Hematopoietic multipotent progenitor cell treated with erythropoietin and hydrocortisone succinate and interleukin-3 and kit ligand, for 4 days (in vitro differentiated cells): Measurements from ENCODE around the gene RELA.
"Not testable (repeated sequence)": the region's sequence is repeated elsewhere in the genome, so short reads cannot be mapped to it uniquely, and the experiment has no call there.

Experiments used
- DNase-seq: peaks from one replicate; pipeline ENCODE4 v3.0.0-alpha.2; 2015

RELA gene

GRCh38 chr11:65646958-65647701, 15.6 kb downstream of the RELA start:
- DNase-seq, result no peak

GRCh38 chr11:65646288-65646957, 16.3 kb downstream of the RELA start:
- no peak for DNase-seq

GRCh38 chr11:65645710-65646109, 17.0 kb downstream of the RELA start:
- DNase-seq, result no peak

DNA sequence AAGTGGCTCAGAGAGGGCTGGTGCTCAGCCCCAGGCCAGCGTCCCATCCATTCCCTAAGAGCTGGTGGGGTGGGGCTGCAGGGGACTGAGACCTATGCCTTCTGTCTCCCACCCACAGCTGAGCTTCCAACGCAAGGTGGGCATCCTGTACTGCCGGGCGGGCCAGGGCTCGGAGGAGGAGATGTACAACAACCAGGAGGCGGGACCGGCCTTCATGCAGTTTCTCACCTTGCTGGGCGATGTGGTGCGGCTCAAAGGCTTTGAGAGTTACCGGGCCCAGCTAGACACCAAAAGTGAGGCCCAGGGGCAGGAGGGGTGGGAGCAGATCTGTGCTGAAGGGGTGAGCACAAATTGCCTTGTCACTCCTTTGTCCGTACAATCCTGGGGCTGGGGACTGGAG, 17.9 kb downstream of the RELA start:
- DNase-seq, result no peak

DNA sequence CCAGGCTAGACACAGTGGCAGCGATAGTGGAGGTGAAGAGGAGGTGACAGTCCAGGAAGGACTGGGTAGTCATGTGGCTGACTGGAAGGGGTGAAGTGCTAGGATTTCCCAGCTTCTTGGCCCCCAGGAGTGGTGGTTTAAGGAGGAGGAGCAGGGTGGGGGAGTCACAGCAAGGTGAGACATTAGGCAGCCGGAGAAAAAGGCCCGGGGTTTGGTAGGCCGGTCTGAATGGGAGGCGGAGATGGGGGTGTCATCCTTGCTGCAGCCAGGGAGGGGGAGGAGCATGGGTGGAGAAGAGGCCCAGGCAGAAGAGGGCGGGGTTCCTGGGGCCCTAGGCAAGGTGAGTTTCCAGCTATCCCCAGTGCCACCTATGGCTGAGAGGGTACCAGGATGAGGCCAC, 18.7 kb downstream of the RELA start:
- DNase-seq, result no peak

- peak; percentile 57 for DNase-seq
Observed at GRCh38 chr11:65642014-65642671, 20.6 kb downstream of the RELA start.

DNA sequence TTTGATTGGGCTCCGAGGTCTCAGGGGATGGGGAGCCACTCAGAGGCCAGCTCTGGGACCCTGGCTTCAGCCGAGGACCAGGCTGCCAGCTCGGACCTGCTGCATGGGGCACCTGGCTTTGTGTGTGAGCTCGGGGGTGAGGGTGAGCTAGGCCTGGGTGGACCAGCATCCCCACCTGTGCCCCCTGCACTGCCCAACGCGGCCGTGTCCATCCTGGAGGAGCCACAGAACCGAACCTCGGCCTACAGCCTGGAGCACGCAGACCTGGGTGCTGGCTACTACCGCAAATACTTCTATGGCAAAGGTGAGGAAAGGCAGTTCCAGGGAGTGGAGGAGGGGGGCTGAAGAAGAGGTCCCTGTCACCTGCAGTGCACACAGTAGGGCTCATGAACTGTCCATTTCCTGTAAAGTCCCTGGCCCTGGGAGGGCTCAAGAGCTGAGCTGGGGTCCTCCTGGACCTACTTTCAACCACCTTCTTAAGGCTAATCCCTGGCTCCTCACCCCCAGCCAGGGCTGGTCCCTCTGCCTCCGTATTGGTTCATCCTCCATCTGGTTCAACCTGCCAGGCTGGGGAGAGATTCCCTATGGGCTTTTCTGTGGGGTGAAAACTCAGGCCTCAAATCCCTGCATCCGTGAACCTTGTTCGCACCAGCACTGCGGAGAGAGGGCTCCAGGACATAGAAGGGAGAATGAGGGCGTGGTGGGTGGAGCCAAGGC, 21.3 kb downstream of the RELA start:
- no peak for DNase-seq

- peak; percentile 91 for DNase-seq
Observed at GRCh38 chr11:65640483-65641296, 22.0 kb downstream of the RELA start.

DNA sequence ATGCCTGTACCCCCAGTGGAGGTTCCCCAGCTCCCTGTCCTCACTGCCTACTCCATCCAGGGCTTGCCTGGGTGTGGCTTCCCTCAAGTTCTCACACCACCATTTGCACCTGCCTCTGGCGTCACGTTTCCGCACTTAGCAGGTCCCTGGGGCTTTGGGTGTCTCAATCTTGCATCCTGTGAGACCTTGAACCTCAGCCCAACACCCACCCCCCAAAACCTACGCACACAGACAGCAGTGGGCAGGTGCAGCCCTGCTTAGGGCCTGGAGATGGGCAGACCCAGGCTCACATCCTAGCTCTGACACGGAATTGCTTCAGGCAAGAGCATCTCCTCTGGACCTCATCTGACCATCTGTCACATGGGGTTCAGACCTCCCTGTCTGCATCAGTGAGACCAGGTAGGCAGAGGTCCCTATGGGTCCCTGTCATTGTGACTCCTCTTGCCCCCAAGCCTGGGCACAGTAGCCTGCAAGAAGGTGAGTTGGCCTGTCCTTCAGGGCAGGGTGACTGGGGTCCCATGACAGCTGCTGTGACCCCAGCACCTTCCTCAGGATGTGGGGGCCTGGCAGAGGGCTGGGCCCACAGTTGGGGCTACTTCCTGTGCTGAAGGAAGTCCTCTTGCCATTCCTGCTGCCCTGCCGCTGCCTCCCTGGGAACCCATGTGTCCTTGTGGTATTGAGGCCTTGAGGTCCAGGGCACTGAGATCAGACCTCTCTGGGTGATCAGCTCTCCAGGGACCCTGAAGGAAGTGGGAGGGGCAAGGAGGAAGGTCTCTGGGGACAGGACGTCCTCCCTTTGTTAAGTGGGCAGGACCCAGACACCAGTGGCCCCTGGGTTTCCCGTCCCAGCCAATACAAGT, 22.9 kb downstream of the RELA start:
- peak; percentile 70 for DNase-seq

GRCh38 chr11:65639228-65639597, 23.5 kb downstream of the RELA start:
- DNase-seq, result not testable (repeated sequence)

DNA sequence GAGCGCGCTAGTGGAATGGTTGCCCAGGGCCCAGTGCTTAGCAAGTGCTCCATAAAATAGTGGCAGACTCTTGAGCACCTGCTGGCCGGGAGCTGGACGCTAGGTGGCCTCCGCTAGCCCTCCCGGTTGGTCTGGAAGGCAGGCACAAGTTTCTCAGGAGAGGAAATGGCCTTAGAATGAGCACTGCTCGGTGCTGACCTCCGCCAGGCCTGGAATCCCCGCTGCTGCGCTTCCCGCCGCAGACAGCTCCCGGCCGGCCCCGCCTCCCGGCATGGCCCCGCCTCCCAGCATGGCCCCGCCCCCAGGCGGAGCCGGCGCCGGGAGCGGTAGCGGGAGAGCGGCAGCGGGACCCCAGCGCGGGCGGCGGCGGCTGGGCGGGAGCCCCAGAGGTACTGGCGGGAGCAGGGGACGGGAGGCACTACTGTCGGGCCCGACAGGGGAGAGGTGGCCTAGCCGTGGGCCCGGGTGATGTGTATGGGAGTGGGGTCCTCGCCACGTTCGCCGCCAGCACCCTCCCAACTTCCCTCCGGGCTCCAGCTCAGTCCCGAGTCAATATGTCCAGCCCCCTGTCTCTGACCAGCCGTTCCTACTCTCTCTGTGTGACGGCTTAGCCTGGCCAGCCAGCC, 24.8 kb downstream of the RELA start, which contains the start of gene SIPA1:
Gene SIPA1 (plus strand): TSS at position 308 of the 626 bp plus-strand sequence. CDS start 2,821 bp downstream, outside the sequence.
- peak; percentile 84 for DNase-seq

DNA sequence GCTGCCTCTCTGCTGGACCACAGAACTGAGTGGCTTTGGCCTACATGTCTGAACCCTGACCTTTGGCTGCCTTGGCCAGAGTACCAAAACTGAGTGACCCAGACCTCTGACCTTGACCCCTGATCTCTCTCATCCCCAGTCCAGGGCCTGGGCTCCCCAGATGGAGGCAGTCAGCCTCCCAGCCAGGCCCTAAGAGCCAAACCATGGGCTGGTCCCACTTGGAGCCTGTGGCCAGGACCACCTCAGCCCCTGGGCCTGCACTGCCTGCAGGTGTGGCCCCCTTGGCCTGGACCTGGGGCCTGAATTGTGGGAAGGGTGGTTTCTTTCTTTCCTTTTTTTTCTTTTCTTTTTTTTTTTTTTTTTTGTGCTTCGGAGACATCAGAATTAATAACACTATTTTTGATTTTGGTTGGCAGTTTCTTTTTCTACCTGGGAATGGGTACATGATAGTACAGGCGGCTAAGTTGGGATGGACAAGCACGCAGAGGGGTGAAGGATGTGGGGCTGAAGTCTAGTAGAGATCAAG, 25.6 kb downstream of the RELA start:
- DNase-seq, result no peak

DNA sequence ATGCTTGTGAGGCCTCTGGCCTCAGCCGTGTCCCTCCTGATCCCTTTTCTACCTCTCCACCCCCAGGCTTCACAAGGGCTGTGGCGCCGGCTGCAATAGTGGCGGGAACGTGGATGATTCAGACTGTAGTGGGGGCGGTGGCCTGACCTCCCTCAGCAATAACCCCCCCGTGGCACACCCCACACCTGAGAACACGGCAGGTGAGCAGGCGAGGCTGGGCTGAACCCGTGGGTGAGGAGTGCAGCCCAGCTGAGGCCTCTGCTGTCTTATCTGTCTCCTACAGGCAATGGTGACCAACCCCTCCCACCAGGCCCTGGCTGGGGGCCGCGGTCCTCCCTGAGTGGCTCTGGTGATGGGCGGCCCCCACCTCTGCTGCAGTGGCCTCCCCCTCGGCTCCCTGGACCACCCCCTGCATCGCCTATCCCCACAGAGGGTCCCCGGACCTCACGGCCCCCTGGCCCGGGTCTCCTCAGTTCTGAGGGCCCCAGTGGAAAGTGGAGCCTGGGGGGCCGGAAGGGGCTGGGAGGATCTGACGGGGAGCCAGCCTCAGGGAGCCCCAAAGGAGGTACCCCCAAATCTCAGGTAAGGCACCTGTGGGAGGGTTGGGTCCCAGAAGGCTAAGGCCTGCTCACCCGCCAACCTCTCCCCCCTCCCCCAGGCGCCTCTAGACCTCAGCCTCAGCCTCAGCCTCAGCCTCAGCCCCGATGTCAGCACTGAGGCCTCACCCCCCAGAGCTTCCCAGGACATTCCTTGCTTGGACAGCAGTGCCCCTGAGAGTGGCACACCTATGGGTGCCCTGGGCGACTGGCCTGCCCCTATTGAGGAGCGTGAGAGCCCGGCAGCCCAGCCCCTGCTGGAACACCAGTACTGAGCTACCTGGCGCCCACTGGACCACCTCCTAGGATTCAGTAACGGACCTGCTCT, 26.3 kb downstream of the RELA start:
- DNase-seq, result peak; percentile 60

- no peak for DNase-seq
Observed at GRCh38 chr11:65634905-65635731, 27.6 kb downstream of the RELA start.

DNA sequence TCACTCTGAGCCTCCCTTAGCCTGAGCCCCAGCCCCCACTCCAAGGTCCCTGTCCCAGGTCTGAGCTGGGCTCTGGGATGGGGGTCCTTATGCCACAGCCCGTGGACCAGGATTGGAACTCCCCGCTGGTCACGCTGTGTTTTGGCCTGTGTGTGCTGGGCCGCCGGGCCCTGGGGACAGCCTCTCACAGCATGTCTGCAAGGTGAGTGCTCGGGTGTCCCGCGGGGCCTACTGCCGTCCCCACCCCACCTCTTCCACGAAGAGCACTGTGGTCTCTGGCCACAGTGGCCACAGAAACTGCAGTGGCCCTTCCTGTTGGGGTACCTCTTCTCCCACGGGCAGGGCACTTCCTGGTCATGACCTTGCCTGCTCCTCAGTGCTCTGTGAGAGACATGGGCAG, 28.3 kb downstream of the RELA start:
- no peak for DNase-seq

- DNase-seq, result no peak
Observed at GRCh38 chr11:65634109-65634436, 28.6 kb downstream of the RELA start.

DNA sequence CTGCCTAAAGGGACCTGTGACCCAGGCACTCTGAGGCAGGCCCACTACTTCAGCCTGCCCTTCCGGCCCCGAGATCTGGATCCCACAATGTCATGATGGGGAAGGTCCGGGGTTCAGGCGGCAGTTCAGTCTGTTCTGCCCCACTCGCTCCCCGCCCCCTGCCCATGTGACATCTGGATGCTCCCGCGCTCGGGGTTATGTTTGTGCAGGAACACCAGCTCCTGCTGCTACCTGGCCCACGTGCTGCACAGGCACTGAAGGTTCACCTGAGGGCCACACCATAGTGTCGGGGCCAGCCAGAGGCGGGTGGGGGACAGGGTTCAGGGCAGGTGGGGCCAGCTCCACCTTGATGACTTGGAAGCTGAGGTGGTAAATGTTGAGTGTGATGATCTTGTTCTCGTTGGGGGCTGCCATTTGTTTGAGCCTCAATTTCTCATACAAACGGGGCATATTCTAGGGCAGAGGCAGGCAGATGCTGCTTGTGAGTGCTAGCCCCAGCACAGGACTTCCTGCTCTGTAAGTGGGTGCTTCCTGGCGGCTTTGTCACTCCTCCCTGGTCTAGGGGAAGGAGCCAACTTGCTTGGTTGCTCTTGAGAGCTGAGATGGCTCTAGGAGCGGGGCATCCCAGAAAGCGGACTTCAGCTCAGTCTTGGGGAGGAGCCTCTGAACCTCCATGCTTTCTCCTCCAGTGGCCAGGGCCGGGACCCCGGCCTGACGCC, 29.2 kb downstream of the RELA start:
- peak; percentile 38 for DNase-seq

- DNase-seq, result no peak
Observed at GRCh38 chr11:65630215-65630614, 32.5 kb downstream of the RELA start.
